CD4-positive, alpha-beta T cell treated with Interleukin-2 at 100 ng/mL for 4 hours (primary cell): ENCODE results near the gene C4orf50.
"Not testable (repeated sequence)": the region's sequence is repeated elsewhere in the genome, so short reads cannot be mapped to it uniquely, and the experiment has no call there.

Experiments used
- DNase-seq: peaks from one replicate; pipeline ENCODE4 v3.0.0-alpha.2; 2020; ENCODE audit warnings: low spot score

Gene C4orf50

DNA sequence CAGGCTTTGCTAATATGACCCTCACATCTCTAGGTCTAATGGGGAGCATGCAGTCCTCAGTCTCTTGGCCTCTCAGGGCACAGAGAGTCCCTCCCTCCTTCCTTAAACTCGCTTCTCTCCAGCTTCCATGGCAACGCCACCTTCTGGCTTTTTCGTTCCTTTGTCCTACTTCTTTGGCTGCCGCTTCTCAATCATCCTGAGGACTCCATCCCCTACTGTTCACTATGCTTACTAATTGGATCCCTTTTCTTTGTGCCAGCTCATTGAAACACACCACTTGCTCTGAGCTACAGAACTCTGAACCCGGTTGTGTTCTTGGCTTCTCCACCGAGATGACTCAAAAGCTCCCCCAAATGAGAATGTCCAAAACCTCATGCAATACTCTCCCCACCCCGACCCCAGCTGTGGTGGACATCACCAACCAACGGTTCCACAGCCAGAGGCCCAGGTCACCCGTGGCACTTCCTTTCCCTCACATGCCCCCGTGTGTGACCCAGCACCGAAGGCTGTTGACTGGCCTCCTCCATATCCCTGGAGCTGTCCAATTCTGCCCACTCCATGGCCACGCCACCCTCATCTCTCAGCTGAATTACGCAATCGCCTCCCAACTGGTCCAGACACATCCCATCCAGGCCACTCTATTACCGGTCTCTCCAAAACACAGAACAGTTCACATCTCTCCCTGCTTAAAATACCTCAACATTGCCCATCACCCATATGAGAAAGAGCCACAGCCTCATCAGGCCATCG is 160.0 kb downstream of the C4orf50 start:
- no peak for DNase-seq

GRCh38 chr4:5857199-5857598 is 161.0 kb downstream of the C4orf50 start:
- no peak for DNase-seq

- not testable (repeated sequence) for DNase-seq
Observed at GRCh38 chr4:5856362-5856761, 161.9 kb downstream of the C4orf50 start.

DNA sequence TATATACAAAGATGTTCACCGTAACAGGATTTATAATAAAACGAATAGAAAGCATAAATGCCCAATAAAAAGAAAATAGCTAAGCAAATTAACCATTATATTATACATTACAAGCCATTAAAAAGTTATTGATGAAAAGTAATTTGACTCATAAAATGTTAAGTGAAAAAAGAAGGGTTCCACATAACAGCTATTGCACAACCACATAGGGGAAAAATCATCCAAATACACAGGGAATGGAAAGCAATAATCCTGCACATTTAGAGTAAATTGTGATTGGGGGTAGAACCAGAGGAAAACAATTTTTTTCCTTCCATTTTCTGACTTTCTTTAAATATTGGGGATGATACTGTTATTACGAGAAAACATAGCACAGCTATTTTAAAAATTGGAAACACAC is 163.3 kb downstream of the C4orf50 start:
- no peak for DNase-seq

- no peak for DNase-seq
Observed at GRCh38 chr4:5852523-5853202, 165.6 kb downstream of the C4orf50 start.

DNA sequence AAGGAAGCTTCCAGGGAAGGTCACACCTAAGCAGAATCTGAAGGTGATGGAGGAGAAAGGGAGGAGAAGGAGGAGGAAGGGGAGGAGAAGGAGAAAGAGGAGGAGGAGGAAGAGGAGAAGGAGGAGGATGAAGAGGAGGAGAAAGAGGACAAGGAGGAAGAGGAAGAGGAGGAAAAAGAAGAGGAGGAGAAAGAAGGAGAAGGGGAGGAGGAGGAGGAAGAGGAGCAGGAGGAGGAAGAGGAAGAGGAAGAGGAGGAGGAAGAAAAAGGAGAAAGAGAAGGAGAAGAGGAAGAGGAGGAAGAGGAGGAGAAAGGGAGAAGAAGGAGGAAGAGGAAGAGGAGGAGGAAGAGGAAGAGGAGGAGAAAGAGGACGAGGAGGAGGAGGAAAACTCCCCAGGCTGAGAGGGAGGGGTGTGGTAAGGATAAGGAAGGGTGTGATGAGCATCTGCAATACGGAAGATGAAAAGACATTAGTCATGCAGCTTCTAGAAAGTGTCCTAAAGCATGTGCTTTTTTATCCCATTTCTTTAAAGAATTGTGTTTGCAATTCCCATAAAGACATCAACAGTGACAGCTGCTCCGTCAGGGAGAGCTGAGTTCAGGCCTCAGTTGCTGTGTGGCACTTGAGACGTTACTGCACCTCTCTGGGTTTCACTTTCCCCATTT is 166.5 kb downstream of the C4orf50 start:
- no peak for DNase-seq
